ENCODE results near the gene EXT2.

The EXT2 gene

DNA sequence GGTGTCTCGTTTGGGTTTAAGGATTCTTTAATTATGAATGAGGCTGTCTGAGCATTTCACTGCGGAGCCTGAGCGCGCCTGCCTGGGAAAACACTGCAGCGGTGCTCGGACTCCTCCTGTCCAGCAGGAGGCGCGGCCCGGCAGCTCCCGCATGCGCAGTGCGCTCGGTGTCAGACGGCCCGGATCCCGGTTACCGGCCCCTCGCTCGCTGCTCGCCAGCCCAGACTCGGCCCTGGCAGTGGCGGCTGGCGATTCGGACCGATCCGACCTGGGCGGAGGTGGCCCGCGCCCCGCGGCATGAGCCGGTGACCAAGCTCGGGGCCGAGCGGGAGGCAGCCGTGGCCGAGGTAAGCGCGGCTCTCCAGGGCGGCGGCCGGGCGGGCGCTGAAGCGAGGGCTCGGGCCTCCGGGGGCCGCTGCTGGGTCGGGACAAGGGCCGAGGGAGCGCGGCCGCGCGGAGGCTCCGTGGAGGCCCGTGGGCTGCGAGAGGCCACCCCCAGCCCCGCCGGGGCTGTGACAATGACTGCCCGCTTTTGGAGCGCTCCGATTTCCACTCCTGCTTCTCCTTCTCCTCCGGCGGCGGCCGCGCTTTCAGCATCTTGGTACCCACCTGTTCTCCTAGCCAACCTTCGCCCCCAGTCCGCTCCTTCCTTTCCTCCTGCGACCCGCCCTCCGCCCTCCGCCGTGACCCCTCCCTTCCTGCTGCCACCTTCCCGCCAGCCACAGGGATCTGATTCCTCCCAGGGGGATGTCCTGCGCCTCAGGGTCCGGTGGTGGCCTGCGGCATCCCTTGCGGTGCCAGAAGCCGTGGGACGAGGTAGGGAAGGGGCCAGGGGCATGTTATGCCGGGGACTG is at the start of gene EXT2:
EXT2 (plus strand) TSS at position 173 of the 854 bp plus-strand sequence. CDS start 12,035 bp downstream, outside the sequence.
- DNase-seq: peak; percentile 56

DNA sequence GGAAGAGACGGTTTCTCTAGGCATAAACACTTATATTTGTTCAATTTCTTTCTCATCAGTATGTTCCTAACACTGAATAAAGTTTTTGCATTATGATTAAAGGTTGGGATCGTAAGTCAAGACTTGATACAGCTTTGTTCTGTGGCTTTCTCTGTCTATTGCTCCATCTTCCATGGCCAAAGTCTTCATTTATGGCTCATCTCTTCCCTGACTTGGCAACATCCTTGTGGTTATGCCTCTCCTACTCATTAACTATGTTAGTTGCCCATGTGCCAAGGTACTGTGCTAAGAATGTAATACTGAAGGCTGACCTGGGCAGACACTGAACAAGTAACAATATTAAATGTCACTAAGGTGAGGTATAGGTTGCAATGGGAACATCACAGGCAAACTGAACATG is 49.3 kb upstream of the EXT2 start:
- DNase-seq: no peak

DNA sequence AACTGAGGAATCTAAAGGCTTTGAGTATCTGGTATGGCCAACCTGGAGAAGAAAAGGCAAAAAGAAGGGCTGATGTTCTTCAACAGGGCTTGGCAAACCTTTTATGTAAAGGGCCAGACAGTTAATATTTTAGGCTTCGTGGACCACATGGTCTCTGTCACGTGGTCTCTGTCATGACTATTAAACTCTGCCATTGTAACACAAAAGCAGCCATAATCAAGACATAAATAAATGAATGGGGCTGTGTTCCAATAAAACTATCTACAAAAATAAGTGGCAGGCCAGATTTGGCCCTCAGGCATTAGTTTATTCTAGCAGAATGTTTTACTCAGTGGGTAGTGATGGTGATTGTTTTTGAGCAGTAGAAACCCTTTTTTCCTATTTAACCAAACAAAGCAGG is 48.2 kb upstream of the EXT2 start:
- DNase-seq: no peak

DNA sequence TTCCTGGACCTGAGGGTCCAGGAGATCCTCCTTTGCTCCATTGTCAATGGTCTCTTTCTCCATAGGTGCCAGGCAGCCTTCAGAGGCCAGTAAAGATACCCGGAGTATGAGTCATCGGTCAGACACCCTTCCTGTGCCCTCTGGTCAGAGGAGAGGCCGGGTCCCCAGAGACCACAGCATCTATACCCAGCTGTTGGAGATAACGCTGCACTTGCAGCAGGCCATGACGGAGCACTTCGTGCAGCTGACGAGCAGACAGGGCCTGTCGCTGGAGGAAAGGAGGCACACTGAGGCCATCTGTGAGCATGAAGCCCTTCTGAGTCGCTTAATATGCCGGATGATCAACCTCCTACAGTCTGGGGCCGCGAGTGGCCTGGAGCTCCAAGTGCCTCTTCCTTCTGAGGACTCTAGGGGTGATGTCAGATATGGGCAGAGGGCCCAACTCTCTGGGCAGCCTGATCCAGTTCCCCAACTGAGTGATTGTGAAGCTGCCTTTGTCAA is 47.5 kb upstream of the EXT2 start, which contains the start of gene ACCSL:
ACCSL (plus strand) TSS at position 51 of the 501 bp plus-strand sequence; CDS start at position 107, 56 bp downstream.
- DNase-seq: no peak

DNA sequence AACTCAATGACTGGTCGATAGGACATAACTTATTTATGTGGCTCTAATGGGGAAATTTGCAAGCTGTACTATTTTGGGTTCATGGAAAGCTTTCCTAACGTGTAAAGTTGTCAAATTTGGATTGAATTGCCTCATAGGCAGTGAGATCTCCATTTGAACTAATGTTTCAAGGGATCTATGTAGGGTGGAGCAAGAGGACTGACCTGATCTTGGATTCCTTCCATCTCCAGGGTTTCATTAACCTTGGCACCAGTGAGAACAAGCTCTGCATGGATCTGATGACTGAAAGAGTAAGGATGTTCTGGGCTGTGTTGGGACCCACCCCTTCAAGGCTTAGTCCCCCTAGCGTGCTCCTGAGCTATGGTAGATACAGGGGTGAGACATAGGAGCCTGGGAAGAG is 45.6 kb upstream of the EXT2 start:
- DNase-seq: no peak

DNA sequence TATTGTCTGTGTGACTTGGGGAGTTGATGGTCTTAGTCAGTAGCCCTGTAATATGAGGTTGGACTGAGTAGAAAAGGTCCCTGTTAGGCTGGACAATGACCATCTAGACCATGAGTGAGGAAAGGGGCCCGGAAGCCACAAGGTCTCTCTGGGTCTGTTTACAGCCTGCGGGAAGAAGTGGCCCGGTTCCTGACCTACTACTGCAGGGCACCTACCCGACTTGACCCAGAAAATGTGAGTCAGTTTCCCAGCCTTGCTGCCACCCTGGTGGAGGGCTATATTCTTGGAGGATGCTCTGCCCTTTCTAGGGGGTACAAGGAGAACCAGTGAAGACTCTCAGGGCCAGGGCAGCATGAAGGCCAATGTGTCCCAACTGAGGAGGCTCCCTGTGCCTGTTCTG is 44.3 kb upstream of the EXT2 start:
- no peak for DNase-seq

DNA sequence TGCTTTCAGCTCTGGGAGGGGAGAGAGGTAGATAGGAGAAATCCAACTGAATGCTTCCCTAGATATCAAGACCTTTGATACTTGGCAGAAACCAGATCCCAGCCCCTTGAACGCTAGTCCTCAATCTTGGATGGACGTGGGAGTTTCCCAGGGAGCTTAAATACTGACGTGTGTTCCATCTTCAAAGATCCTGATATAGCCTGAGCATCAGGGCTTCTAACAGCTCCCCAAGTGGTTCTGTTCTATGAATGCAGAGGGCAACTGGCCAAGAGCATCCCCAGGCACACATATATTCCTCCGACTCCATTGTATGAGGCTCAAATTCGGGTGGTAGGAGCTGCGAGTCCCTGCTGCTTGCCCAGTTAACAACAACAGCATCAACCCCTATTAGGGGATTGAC is 38.1 kb upstream of the EXT2 start:
- DNase-seq: no peak

DNA sequence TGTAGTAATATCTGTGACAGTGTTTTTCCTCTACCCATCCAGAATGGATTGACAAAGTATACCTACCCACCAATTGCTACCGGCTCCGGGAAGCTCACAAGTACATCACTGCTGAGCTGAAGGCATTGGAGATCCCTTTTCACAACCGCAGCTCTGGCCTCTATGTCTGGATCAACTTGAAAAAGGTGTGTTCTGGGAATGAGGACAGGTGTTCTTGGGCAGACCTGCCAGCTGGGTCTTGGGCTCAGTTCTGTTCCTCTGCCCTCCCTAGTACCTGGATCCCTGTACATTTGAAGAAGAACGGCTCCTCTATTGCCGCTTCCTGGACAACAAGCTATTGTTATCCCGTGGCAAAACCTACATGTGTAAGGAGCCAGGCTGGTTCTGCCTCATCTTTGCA is 37.2 kb upstream of the EXT2 start:
- no peak for DNase-seq

DNA sequence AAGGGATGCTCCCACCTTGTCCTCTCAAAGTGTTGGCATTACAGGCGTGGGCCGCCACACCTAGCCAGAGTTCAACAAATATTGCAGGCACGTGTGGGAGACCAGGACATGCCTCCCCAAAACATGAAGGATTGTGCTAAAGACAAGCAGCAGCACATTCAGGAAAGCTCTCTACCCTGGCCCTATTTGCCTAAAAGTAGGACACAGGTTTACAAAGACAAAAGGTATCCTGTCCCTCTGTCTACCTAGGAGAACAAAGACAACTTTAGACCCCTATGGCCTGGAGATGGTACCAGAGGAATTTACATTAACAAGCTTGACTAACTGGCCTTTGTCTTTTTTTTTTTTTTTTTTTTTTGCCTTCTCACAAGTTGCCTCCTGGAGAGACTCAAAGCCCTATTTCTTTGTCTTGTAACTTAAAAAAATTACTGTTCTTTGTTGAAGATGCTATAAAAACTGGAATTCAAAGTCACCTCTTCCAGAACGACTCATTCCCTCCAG is 30.3 kb upstream of the EXT2 start:
- DNase-seq: no peak

DNA sequence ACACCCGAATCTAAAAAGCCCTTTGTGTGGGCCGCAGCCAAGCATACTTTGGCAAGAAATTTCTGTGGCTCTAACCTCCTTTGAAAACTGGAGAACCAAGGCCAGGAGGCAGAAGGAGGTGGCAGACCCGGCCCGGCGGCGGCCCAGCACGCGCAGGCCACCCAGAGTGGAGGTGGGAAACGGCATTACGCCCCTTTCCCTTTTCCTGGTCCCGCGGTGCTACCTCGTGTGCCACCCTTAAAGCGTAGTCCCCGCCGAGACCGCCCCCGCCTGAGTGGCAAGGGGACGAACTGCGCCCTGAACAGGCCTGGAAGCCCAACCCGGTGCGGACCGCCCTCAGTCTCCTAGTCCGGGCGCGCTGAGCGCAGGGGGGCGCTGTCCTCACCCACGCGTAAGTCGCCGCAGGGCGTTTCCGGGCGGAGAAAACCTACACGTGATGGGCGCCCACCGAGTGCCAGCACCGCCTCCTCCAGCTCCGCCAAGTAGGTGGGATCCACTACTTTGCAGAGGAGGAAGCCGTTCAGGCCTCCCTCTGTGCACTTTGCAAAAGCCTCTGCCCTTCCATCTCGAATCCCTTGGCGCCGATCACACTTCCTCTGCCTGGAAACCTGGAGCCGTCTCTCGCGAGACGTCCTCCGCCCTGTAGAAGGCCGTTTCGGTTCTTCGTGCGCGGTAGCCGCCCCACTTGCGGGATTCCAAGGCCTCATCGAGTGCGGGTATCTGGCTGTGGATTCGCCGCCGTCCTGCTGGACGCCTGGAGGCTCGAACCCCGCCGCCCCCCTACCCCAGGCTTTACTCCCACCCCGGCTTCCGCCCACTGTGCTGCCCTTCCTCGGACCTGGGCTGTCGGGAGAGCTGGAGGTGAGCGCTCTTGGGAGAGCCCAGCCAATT is 29.4 kb upstream of the EXT2 start, which contains the start of gene ACCS:
ACCS (plus strand) TSS at position 430 of the 891 bp plus-strand sequence. CDS start 1,358 bp downstream, outside the sequence.
- DNase-seq: peak; percentile 27

DNA sequence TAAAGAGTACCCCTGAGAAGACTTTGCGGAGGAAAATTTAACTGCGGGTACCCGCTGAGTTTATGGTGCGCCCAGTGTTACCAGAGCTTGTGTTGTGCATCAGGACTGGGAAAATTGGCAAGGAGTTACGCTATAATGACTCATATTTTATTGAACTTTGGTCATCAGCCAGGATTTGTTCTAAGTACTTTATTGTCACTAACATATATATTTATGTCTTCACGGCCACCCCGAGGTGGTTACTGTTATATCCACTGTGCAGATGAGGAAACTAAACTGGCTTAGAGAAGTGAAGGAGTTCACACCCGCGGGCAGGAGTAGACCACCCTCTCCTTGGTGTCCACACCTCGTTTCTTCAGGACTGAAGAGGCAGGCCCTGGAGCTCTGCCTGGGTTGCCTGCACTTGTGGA is 28.7 kb upstream of the EXT2 start:
- DNase-seq: no peak

DNA sequence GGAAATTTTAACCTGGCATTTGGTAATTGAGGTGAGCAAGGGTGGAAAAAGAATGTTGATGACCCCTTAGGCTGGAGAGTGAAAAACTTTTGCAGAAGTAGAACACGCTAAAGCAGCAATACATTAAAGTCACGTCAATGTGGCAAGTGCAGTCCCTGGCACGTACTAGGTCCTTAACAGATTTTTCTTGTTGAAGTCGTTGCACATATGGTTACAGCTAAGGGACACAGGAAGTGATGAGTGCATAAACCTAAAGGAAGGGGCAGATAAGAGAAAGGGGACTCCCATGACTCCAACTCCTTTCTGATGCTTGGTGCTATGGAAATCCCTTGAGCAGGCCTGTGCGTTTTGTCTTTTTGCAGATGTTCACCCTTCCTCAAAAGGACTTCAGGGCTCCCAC is 28.2 kb upstream of the EXT2 start:
- no peak for DNase-seq

DNA sequence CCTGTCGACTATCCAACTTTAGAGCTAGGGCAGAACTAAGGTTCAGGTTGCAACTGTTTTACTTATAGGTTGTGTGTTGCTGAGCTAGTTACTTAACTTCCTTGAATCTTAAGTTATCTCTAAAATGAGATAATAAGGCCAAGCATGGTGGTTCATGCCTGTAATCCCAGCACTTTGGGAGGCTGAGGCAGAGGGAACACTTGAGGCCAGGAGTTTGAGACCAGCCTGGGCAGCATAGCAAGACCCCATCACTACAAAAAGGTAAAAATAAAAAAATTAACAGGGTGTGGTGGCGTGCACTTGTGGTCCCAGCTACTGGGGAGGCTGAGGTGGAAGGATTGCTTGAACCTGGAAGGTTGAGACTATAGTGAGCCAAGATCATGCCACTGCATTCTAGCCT is 27.3 kb upstream of the EXT2 start:
- no peak for DNase-seq

DNA sequence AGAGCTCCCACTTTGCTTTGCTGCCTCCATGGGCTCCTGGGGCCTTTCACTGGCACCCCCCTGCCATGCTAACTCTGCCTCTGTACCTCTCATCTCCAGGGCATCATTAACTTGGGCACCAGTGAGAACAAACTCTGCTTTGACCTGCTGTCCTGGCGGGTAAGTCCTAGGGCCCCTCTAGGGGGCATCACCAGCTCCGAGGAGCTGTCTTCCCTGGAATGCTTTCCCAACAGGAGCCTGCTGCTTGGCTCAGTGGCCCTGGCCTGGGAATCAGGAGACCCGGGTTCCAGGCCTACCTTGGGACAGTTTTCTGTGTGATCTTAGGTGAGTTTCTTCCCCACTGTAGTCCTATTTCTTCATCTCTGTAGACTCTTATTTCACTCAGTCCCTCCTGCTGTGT is 24.3 kb upstream of the EXT2 start:
- DNase-seq: no peak

DNA sequence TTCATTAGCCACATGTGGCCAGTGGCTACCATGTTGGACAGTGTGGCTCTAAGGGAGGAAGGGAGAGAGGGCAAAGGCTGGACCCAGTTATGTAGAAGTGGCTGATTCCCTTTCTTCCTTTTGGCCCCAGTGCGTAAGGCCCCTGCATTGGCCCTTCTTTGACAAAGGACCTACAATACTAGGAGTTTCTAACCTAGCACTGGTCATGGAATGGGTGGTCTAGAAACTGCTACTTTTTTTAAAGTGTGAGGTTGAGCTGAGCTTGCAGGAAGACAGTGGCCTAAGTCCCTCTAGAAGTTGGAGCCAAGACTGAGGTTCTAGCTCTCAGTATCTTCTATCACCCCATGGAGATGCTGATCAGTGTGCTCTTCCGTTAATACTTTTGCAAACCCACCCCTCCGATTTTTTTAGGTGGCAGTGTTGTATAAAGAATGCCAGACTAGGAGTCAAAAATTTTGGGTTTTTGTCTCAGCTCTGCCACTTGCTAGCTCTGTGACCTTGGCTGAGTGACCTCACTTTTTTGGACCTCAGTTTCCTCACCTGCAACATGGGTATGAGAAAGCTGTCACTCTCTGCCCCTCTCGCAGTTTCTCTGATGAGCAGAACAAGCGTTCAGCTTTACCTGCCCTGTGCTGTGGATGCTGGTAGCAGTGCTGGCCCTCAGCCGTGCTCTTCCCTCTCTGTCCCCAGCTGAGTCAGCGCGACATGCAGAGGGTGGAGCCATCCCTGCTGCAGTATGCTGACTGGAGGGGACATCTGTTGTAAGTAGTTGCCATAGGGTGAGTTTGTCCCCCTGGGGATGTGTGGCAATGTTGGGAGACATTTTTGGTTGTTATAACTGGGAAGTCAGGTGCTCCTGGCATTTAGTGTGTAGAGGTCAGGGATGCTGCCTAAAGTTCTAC is 22.5 kb upstream of the EXT2 start:
- DNase-seq: no peak

DNA sequence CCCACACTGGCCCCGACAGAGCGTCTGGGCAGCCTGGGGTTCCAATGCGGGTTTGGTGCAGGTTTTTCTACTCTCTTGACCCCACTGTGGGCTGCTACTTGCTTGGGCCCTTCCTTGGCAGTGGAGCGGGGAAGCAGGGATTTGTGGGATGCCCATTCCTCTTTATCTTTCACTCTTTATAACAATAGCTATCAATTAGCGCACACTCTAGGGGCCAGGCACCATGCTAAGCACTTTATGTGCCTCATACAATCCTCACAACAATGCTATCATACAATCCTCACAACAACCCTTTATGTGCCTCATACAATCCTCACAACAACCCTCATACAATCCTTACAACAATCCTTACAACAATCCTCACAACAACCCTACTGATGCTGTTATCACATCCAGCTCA is 16.7 kb upstream of the EXT2 start:
- no peak for DNase-seq

DNA sequence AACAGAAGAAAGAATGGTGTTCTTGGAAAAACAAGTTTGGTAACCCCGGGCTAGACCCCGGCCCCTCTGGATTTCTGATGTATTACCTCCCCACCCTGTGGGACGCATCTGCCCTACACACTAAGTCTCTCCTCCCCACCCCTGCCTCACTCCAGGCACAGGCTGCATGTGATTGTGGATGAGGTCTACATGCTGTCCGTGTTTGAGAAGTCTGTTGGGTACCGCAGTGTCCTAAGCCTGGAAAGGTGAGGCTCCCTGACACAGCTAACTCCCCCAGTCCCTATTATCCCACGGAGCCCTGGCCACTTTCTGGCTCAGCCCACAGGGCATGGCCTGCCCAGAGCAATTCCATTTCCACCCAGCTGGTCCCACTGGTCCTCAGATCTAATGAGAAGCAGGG is 16.1 kb upstream of the EXT2 start:
- no peak for DNase-seq

DNA sequence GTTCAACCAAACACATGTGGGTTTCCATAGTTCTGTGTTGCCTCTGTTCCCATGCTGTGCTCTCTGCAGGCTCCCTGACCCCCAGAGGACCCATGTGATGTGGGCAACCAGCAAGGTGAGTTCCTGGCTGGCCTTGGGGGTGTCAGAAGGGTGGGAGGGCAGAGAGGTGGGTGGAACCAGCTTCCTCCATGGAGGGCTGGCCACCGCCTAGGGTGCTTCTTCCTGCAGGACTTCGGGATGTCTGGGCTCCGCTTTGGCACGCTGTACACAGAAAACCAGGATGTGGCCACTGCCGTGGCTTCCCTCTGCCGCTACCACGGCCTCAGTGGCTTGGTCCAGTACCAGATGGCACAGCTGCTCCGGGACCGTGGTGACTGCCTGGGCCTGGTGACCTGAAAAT is 14.5 kb upstream of the EXT2 start:
- no peak for DNase-seq

DNA sequence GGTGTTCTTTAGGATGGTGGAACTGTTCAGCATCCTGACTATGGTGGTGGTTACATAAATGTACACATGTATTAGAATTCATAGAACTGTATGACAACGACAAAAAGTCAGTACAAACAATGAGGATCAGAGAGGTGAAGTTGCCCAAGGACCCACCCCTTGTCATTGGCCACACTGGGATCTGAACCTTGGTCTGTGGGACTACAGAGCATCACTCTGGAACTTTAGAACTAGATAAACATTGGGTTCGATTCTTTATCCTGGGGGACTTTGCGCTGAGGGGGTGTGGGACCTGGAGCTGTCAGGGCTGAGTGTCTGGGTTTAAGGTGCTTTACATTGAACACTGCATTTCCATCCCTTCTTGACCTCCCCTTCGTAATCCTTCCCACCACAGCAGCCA is 12.8 kb upstream of the EXT2 start:
- DNase-seq: no peak

DNA sequence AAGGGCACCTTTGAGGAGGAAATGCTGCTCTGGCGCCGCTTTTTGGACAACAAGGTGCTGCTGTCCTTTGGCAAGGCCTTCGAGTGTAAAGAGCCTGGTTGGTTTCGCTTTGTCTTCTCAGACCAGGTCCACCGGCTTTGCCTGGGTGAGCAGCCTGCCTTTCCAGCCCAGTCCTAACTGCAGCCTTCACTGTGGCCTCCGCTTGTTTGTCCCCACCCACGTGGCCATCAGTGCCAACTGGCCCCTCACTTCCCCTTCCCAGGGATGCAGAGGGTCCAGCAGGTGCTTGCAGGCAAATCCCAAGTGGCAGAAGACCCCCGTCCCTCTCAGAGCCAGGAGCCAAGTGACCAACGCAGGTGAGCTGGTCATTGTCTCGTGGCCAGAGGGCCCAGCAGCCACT is 12.0 kb upstream of the EXT2 start:
- DNase-seq: no peak

DNA sequence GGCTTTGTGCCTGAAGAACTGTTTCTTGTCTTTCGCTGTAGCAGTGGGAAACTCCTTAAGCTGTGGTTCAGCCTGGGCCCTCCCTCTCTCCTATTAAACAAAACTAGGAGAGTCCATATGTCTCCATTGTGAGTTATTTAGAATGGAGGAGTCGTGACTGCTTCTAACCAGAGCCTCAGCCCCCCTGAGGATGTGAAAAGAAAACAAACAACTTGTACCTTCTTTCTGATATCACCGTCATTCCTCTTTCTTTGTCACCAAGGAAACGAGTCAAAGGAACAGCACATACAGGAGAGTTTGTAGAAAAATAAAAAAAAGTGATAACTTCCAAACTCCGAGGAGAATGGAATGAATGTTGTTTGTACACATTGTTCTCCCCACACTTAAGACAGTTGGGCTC is 11.6 kb upstream of the EXT2 start:
- DNase-seq: no peak

DNA sequence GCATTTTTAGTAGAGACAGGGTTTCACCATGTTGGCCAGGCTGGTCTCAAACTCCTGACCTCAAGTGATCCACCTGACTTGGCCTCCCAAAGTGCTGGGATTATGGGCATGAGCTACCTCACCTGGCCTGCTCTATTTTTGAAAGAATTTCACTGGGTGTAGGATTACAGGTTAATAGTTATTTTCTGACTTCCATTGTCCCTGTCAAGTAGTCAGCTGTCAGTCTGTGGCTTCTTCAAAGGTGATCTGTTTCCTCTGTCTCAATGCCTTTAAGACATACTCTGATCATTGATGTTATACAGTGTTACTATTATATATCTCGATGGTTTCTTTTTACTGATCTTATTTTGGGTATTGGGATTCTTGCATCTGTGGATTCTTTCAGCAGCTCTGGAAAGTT is 10.1 kb upstream of the EXT2 start:
- no peak for DNase-seq

All from NCI-H187 treated with DMSO at 0.1 percent for 48 hours (cell line).